Testis (tissue), 3 donors: Measurements from ENCODE around the gene THADA. TPM values are rescaled to one million over a fixed set of nuclear protein-coding genes. Genes with fewer than 3 reads are reported as not detected.

ENCODE experiments used
- DNase-seq: peaks from one replicate; pipeline ENCODE4 v3.0.0-alpha.2; 2019
- H3K27ac ChIP-seq, 2 donors: fragments of 200-600 bp; sonication (generic); one replicate each; pipeline ENCODE4 v1.5.1; 2019
- H3K27me3 ChIP-seq: fragments of 200-600 bp; sonication (generic); one replicate; pipeline ENCODE4 v1.5.1; 2019
- H3K36me3 ChIP-seq: fragments of 200-600 bp; sonication (generic); one replicate; pipeline ENCODE4 v1.5.1; 2017; ENCODE audit warnings: low read depth; ENCODE audit errors: missing control alignments
- H3K4me1 ChIP-seq: fragments of 200-600 bp; sonication (generic); one replicate; pipeline ENCODE4 v1.5.1; 2019
- H3K4me3 ChIP-seq, 2 donors: fragments of 200-600 bp; sonication (generic); one replicate each; pipeline ENCODE4 v1.5.1; 2017 to 2019
- H3K9me3 ChIP-seq: fragments of 200-600 bp; sonication (generic); one replicate; pipeline ENCODE4 v1.5.1; 2017
- POLR2A ChIP-seq: fragments of 450-650 bp; IDR thresholded peaks from one replicate; pipeline ENCODE4 v1.6.1; 2017; ENCODE audit warnings: antibody characterized with exemption, mild to moderate bottlenecking, moderate library complexity
- WGBS, 2 donors: methylation state at CpG; one replicate each; pipeline ENCODE4 v1.1.5; 2018; 5-methylcytosine and 5-hydroxymethylcytosine counted together
- intact Hi-C: fragments of 100-400 bp; cut with DNase I; formaldehyde crosslinking; loops from one replicate; pipeline ENCODE4 v1.15.1; 2023; ENCODE audit warnings: low total_unique reads
- polyA plus RNA-seq: library from polyadenylated mRNA; stranded (reverse); fragments of 350-450 nt; fragmentation: Illumina TruSeq; extraction: RNeasy Lipid Tissue Mini Kit (QIAGEN cat#74804); gene quantifications from one replicate; pipeline ENCODE4 v1.2.3, GENCODE V29; 2014; ENCODE audit warnings: low read depth, low replicate concordance; ENCODE audit not compliant: insufficient read depth
- total RNA-seq, 2 donors: library from RNA; depleted of rRNA; stranded (reverse); fragments of >200 nt; gene quantifications; one replicate each; pipeline ENCODE4 v1.2.3, GENCODE V29; 2016
- TF ChIP-seq, protein P1 (sequence below), 3 experiments: fragments of 450-650 bp in 2 of 3; fragments of 200-600 bp in 1 of 3; sonication (generic) in 1 of 3; IDR thresholded peaks; one replicate each; pipeline ENCODE4 v1.5.1; 2016 to 2019; ENCODE audit warnings: antibody characterized with exemption in 3 of 3, mild to moderate bottlenecking in 2 of 3, moderate library complexity in 1 of 3

THADA gene
- total and polyA plus RNA-seq, 3 donors from 2014 or later: 29.5 to 43.9 (median 39.5) TPM

DNA sequence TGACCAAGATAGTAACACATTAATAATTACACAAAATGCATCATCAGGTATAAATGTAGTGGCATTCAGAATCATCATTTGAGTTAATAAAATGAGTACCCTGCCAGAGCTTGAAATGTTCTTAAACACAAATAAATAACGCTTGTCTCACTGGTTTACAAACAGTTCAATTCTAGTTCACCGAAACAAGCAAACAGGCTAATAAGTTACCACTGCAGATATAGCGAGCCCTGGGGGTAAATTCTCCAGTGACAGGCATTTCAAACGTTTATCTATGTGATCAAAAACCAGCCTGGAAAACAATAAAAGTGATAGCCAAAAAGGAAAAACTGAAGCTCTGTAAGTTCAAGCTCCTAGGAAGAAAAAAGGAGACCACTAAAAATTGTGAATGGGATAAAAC lies 152.6 kb downstream of the THADA start:
- no peak for DNase-seq
- Histone ChIP-seq H3K4me1 (no peaks in the 10 kb centered on the region), H3K4me3 (no peak overlapping the region), H3K27ac (no peak overlapping the region), H3K36me3 (no peaks in the 10 kb centered on the region), H3K9me3 (no peaks in the 10 kb centered on the region), H3K27me3 (no peaks in the 10 kb centered on the region)
- intact Hi-C loops: no loop called here
- TF ChIP-seq POLR2A: no peak
- TF ChIP-seq, protein P1, sequence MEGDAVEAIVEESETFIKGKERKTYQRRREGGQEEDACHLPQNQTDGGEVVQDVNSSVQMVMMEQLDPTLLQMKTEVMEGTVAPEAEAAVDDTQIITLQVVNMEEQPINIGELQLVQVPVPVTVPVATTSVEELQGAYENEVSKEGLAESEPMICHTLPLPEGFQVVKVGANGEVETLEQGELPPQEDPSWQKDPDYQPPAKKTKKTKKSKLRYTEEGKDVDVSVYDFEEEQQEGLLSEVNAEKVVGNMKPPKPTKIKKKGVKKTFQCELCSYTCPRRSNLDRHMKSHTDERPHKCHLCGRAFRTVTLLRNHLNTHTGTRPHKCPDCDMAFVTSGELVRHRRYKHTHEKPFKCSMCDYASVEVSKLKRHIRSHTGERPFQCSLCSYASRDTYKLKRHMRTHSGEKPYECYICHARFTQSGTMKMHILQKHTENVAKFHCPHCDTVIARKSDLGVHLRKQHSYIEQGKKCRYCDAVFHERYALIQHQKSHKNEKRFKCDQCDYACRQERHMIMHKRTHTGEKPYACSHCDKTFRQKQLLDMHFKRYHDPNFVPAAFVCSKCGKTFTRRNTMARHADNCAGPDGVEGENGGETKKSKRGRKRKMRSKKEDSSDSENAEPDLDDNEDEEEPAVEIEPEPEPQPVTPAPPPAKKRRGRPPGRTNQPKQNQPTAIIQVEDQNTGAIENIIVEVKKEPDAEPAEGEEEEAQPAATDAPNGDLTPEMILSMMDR (IDR thresholded peaks at IDR 0.05): no peak
- WGBS, 2 donors: 88 to 90% methylated on average over 4 of the region's 4 CpGs

DNA sequence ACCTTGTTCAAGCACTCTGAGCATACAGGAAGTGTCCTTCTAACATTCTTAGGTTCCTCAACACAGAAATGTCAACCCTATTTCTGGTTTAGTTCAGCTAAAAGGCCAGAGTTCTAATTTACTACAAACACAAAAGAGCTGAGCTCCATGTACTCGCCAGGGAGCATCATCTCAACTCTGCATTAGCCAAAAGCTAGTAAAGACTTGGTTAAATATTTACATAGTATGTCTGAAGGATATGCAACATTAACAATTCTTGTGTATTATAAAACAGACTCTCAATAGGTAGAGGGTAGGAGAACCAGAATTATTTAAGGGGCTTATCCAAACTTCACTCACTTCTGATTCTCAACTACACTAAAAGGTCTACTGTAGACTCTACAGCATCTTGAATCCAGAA lies 154.6 kb downstream of the THADA start:
- no peaks in the 10 kb centered on the region for H3K9me3 ChIP-seq
- no peak overlapping the region for H3K27ac ChIP-seq
- no peak overlapping the region for H3K4me3 ChIP-seq
- TF ChIP-seq, protein P1 (IDR thresholded peaks at IDR 0.05): no peak
- no peak for TF ChIP-seq POLR2A
- intact Hi-C loops: no loop called here
- H3K4me1 ChIP-seq: no peaks in the 10 kb centered on the region
- WGBS, 2 donors: 94 to 100% methylated on average over 1 of the region's 1 CpG
- DNase-seq: no peak
- H3K36me3 ChIP-seq: no peaks in the 10 kb centered on the region
- no peaks in the 10 kb centered on the region for H3K27me3 ChIP-seq

DNA sequence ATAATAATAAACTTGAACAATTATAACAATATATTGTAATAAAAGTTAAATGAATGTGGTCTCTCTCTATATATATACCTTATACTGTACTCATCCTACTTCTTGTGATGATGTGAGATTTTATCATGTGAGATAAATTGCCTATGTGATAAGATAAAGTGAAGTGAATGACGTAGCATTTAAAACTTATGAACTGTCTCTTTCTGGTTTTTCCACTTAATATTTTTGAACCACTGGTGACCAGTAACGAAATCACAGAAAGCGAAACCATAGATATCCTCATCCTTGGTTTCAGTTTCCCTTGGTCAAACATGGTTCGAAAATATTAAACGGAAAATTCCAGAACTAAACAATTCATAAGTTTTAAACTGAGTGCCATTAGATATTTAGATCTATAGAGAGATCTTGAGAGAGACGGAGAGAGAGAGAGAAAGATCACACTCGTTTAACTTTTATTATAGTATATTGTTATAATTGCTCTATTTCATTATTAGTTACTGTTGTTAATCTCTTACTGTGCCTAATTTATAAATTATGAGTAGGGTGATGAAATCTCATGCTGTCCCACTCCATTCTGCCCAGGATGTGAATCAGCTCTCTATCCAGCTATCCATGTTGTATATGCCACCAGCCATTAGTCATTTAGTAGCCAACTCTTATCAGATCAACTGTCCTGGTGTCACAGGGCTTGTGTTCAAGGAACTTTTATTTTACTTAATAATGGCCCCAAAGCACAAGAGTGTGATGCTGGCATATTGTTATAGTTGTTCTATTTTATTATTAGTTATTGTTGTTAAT lies 156.8 kb downstream of the THADA start:
- TF ChIP-seq, protein P1 (IDR thresholded peaks at IDR 0.05): no peak
- no peak for TF ChIP-seq POLR2A

DNA sequence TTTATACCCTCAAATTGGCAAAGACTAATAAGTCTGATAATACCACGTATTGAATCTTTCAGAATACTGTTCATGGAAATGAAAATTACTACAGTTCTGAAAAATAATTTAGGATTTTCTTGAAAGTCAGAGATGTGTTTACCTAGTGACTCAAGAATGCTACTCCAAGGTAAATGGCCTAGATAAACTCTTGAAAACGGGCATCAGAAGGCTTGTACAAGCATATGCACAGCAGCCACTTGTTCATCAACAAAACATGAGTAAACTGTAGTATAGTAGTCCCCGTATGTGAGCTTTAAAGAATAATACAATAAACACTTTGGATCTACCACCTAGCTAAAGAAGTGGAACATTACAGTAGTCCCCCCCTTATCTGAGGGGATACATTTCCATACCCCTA lies 157.5 kb downstream of the THADA start:
- no peaks in the 10 kb centered on the region for H3K9me3 ChIP-seq
- H3K27me3 ChIP-seq: no peaks in the 10 kb centered on the region
- no peak overlapping the region for H3K27ac ChIP-seq
- no peaks in the 10 kb centered on the region for H3K36me3 ChIP-seq
- no peak overlapping the region for H3K4me3 ChIP-seq
- TF ChIP-seq, protein P1 (IDR thresholded peaks at IDR 0.05): no peak
- no peak for TF ChIP-seq POLR2A
- 88 to 90% methylated on average over 3 of the region's 3 CpGs for WGBS, 2 donors
- DNase-seq: no peak
- intact Hi-C loops: no loop called here
- H3K4me1 ChIP-seq: no peaks in the 10 kb centered on the region

More for the DNA sequence above, 156.8 kb downstream of the THADA start:
- DNase-seq: no peak
- H3K9me3 ChIP-seq: no peaks in the 10 kb centered on the region
- no peak overlapping the region for H3K4me3 ChIP-seq
- no peak overlapping the region for H3K27ac ChIP-seq
- H3K27me3 ChIP-seq: no peaks in the 10 kb centered on the region
- intact Hi-C loops: no loop called here
- no peaks in the 10 kb centered on the region for H3K4me1 ChIP-seq
- H3K36me3 ChIP-seq: no peaks in the 10 kb centered on the region
- whole genome bisulfite sequencing, 2 donors: 86 to 87% methylated on average over 7 of the region's 7 CpGs

DNA sequence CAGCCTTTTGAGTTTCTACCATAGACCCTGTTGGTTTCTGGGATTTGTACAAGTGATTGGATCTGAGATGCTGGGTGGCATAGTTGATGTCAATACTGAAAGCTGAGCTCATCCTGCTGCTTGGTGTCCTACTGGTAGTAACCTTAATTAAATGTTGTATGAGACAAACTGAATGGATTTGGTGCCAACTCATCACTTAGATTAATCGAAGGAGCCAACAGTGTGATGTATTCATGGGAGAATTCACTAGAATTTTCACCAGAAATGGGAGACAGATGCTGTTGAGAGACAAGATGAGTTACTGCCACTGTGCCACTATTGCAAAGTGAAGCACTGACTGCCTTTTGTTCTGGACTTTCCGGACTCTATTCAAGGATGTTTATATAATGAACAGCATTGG lies 158.5 kb downstream of the THADA start:
- Histone ChIP-seq H3K4me3 (no peak overlapping the region), H3K9me3 (no peaks in the 10 kb centered on the region), H3K27ac (no peak overlapping the region), H3K27me3 (no peaks in the 10 kb centered on the region), H3K36me3 (no peaks in the 10 kb centered on the region), H3K4me1 (no peaks in the 10 kb centered on the region)
- no peak for DNase-seq
- 94 to 98% methylated on average over 2 of the region's 2 CpGs for WGBS, 2 donors
- intact Hi-C loops: no loop called here
- TF ChIP-seq, protein P1 (IDR thresholded peaks at IDR 0.05): no peak
- no peak for TF ChIP-seq POLR2A
